ENCODE results near the gene PCAT6. TPM values are rescaled to one million over a fixed set of nuclear protein-coding genes. Genes with fewer than 3 reads are reported as not detected.
"Not testable (repeated sequence)": the region's sequence is repeated elsewhere in the genome, so short reads cannot be mapped to it uniquely, and the experiment has no call there.

Gene PCAT6
- total RNA-seq, 2 donors from 2014 or later = not detected

DNA sequence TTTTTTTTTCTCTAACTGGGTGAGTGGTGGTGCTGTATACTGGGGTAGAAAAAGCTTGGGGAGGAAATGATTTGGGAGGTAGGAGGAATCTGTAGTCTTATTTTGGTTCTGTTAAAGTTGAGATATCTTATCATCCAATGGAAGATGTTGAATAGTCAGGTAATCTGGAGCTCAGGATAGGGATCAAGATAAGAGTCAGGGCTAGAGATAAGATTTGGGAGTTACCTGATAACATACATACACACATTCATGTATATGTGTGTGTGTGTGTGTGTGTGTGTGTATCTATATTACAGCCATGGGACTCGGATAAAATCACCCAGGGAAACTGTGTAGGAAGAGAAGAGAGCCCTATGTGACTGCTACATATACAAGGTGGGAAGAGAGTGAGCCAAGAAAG lies 8.1 kb downstream of the PCAT6 start:
- WGBS, 2 donors = 43 to 62% methylated on average over 1 of the region's 1 CpG
- Histone ChIP-seq H3K9me3 (no peaks in the 10 kb centered on the region), H3K4me3 (no peak overlapping the region), H3K27ac (no peak overlapping the region), H3K36me3 (replicated peaks in 1 of 2; ENCODE audit: insufficient read depth in 1 of 2, low read depth in 2 of 2) (no peaks in the 10 kb centered on the region), H3K27me3 (no peaks in the 10 kb centered on the region), H3K4me1 (no peaks in the 10 kb centered on the region)
- intact Hi-C loops (cut with DNase I) = no loop called here
- DNase-seq (no peak), ATAC-seq (no peak)
- no peak for TF ChIP-seq POLR2A (IDR thresholded peaks at IDR 0.05)
- TF ChIP-seq, protein P1, sequence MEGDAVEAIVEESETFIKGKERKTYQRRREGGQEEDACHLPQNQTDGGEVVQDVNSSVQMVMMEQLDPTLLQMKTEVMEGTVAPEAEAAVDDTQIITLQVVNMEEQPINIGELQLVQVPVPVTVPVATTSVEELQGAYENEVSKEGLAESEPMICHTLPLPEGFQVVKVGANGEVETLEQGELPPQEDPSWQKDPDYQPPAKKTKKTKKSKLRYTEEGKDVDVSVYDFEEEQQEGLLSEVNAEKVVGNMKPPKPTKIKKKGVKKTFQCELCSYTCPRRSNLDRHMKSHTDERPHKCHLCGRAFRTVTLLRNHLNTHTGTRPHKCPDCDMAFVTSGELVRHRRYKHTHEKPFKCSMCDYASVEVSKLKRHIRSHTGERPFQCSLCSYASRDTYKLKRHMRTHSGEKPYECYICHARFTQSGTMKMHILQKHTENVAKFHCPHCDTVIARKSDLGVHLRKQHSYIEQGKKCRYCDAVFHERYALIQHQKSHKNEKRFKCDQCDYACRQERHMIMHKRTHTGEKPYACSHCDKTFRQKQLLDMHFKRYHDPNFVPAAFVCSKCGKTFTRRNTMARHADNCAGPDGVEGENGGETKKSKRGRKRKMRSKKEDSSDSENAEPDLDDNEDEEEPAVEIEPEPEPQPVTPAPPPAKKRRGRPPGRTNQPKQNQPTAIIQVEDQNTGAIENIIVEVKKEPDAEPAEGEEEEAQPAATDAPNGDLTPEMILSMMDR (IDR thresholded peaks at IDR 0.05) = no peak

DNA sequence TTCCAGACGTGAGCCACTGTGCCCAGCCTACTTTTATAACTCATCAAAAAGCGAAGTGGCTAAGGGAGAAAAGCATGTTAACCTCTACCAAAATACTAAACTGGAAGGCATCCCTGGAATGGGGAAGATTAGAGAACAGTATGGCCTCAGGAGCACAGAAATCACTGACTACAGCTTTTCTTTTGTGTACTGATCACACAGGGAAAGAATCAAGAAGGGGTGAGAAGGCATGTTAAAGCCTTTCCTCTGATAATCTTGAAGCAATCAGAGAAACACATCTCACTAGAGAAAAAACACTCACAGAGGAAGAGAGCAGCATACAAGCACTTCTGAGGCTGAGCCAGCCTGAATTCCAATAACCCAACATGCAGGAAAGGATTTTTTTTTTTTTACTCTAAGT lies 10.7 kb downstream of the PCAT6 start:
- DNase-seq (no peak), ATAC-seq (no peak)
- 30 to 61% methylated on average over 2 of the region's 2 CpGs for WGBS, 2 donors
- Histone ChIP-seq H3K4me1 (no peaks in the 10 kb centered on the region), H3K9me3 (no peaks in the 10 kb centered on the region), H3K27me3 (no peaks in the 10 kb centered on the region), H3K27ac (no peak overlapping the region), H3K4me3 (no peak overlapping the region), H3K36me3 (replicated peaks in 1 of 2; ENCODE audit: insufficient read depth in 1 of 2, low read depth in 2 of 2) (no peaks in the 10 kb centered on the region)
- intact Hi-C loops (cut with DNase I) = no loop called here
- TF ChIP-seq, protein P1 (IDR thresholded peaks at IDR 0.05) = no peak
- no peak for TF ChIP-seq POLR2A (IDR thresholded peaks at IDR 0.05)

DNA sequence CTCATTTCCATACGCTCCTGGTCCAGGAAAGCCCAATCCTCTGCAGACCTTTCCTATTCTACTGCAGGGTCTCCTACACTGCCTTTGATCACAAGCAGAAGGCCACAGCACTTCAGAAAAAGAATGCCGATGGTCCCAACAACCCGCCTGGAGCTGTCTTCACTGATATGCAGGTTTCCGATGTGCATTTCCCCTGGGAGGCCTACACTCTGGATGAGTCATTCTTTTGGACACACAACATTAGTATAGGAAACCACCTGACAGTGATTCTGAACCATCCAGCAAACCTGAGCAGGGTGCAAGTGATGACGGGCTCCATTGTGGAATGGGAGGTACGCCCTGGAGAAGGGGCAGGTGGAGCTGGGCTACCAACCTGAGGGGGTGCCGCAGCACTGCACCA lies 15.0 kb downstream of the PCAT6 start:
- Histone ChIP-seq H3K4me1 (no peaks in the 10 kb centered on the region), H3K27me3 (no peaks in the 10 kb centered on the region), H3K27ac (no peak overlapping the region), H3K4me3 (no peak overlapping the region), H3K9me3 (no peaks in the 10 kb centered on the region), H3K36me3 (replicated peaks in 1 of 2; ENCODE audit: insufficient read depth in 1 of 2, low read depth in 2 of 2) (no peaks in the 10 kb centered on the region)
- TF ChIP-seq POLR2A (IDR thresholded peaks at IDR 0.05) = no peak
- ATAC-seq = no peak
- intact Hi-C loops (cut with DNase I) = no loop called here
- WGBS, 2 donors = 85 to 88% methylated on average over 7 of the region's 7 CpGs
- DNase-seq = no peak

DNA sequence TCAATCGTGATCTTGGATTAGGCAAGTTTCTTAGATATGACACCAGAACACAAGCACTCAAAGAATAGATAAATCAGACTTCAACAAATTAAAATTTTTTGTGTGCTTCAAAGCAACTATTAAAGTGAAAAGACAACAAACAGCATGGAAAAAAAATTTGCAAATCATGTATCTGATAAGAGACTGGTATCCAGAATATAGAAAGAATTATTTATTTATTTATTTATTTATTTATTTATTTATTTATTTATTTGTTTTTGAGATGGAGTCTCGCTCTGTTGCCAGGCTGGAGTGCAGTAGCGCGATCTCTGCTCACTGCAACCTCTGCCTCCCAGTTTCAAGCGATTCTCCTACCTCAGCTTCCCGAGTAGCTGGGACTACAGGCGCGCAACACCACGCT lies 18.5 kb downstream of the PCAT6 start:
- H3K4me1 ChIP-seq; H3K27ac ChIP-seq; H3K9me3 ChIP-seq; H3K27me3 ChIP-seq; intact Hi-C loops (cut with DNase I); H3K4me3 ChIP-seq; H3K36me3 ChIP-seq (replicated peaks in 1 of 2; ENCODE audit: insufficient read depth in 1 of 2, low read depth in 2 of 2); DNase-seq; ATAC-seq: not testable (repeated sequence)
- 92 to 93% methylated on average over 9 of the region's 9 CpGs for WGBS, 2 donors

DNA sequence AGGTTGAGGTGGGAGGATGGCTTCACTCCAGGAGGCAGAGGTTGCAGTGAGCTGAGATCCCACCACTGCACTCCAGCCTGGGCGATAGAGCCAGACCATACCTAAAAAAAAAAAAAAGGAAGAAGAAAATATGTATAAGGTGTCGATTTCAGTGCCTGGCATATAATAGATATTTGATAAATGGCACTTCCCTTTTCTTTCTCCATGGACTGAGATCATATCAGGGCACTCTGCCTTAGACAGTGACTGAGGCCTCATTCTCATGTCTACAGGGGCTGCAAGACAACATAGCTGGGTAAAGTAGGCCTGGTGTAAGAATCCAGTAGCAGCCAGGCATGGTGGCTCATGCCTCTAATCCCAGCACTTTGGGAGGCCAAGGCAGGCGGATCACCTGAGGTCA lies 21.2 kb downstream of the PCAT6 start:
- intact Hi-C loops (cut with DNase I) = no loop called here
- H3K27ac ChIP-seq = no peak overlapping the region
- H3K36me3 ChIP-seq (replicated peaks in 1 of 2; ENCODE audit: insufficient read depth in 1 of 2, low read depth in 2 of 2) = no peaks in the 10 kb centered on the region
- no peak overlapping the region for H3K4me3 ChIP-seq
- no peaks in the 10 kb centered on the region for H3K4me1 ChIP-seq
- H3K9me3 ChIP-seq = no peaks in the 10 kb centered on the region
- TF ChIP-seq POLR2A (IDR thresholded peaks at IDR 0.05) = no peak
- TF ChIP-seq, protein P1 (IDR thresholded peaks at IDR 0.05) = no peak
- ATAC-seq (no peak), DNase-seq (no peak)
- WGBS, 2 donors = 71 to 72% methylated on average over 3 of the region's 3 CpGs
- H3K27me3 ChIP-seq = no peaks in the 10 kb centered on the region

DNA sequence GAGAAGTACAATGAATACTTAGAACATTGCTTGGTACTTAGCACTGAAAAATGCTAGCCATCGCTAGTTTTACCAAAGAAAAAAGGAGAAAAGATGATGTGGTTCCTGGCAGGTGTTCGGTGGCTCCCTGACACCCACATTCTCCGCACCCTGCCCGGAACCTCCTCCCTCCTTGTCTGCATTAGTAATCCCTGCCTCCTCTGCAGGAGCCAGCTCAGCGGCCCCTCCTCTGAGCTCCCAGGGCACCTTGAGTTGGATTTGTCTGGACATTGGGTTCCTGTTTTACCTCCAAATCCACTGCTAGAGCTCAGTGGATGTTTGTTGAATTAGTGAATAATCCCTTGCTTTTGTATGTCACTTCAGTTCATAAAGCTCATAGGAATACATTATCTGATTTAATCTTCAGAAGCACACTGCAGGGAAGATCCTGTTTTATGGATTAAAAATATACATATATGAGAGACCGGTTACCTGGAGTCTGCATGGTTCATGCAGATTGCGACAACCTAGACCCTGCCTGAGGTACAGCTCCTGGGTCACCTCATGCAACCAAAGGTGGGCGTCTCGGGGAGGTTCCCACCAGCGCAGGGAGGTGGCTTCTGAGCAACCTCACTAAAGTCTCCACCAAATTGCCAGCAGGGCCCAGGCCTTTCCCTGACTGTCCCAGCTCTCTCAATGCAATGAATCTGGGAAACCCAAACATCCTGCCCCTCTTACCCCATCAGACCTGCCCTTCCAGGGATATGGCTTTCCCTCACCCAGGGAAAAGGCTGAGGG lies 24.2 kb downstream of the PCAT6 start:
- Histone ChIP-seq H3K27ac (no peak overlapping the region), H3K27me3 (no peaks in the 10 kb centered on the region), H3K4me3 (no peak overlapping the region), H3K4me1 (no peaks in the 10 kb centered on the region), H3K9me3 (no peaks in the 10 kb centered on the region), H3K36me3 (replicated peaks in 1 of 2; ENCODE audit: insufficient read depth in 1 of 2, low read depth in 2 of 2) (no peaks in the 10 kb centered on the region)
- TF ChIP-seq, protein P1 (IDR thresholded peaks at IDR 0.05) = no peak
- no peak for TF ChIP-seq POLR2A (IDR thresholded peaks at IDR 0.05)
- ATAC-seq (no peak), DNase-seq (no peak)
- intact Hi-C loops (cut with DNase I) = no loop called here
- 76 to 78% methylated on average over 7 to 10 of the region's 10 CpGs for WGBS, 2 donors

All from body of pancreas (tissue), 4 donors.